Gastrocnemius medialis (tissue), 4 donors: ENCODE results near the gene HECTD4. TPM values are rescaled to one million over a fixed set of nuclear protein-coding genes. Genes with fewer than 3 reads are reported as not detected.

Experiments
- ATAC-seq, 2 donors: fragments of 150-250 bp; one replicate each; pipeline ENCODE4 v1.9.1; 2016
- DNase-seq, 2 donors: peaks; one replicate each; pipeline ENCODE4 v3.0.0-alpha.2; 2019
- H3K27ac ChIP-seq, 4 donors: fragments of 200-600 bp; sonication (generic); 1 replicate in 1 of 4; 2 replicates in 3 of 4; pipeline ENCODE4 v1.5.1; 2016 to 2018; ENCODE audit warnings: mild to moderate bottlenecking in 2 of 4, moderate library complexity in 1 of 4
- H3K27me3 ChIP-seq, 3 donors: fragments of 200-600 bp; sonication (generic) in 2 of 3; 1 replicate in 1 of 3; 2 replicates in 2 of 3; pipeline versions ENCODE4 v1.5.1 to v1.6.0; 2016 to 2019; ENCODE audit warnings: mild to moderate bottlenecking in 1 of 3, moderate library complexity in 1 of 3
- H3K36me3 ChIP-seq, 2 donors: fragments of 200-600 bp; sonication (generic) in 1 of 2; one replicate each; pipeline ENCODE4 v1.5.1; 2017 to 2018
- H3K4me1 ChIP-seq, 2 donors: fragments of 200-600 bp; sonication (generic) in 1 of 2; one replicate each; pipeline ENCODE4 v1.5.1; 2016 to 2017; ENCODE audit warnings: mild to moderate bottlenecking in 2 of 2
- H3K4me3 ChIP-seq, 4 donors: fragments of 200-600 bp; sonication (generic) in 3 of 4; 1 replicate in 1 of 4; 2 replicates in 3 of 4; pipeline ENCODE4 v1.5.1; 2016 to 2019; ENCODE audit warnings: mild to moderate bottlenecking in 2 of 4
- H3K9me3 ChIP-seq, 3 donors: fragments of 200-600 bp; sonication (generic) in 2 of 3; 1 replicate in 1 of 3; 2 replicates in 2 of 3; pipeline ENCODE4 v1.5.1; 2016 to 2019
- POLR2A ChIP-seq, 2 donors: fragments of 450-650 bp; IDR thresholded peaks; one replicate each; pipeline ENCODE4 v1.6.1; 2017; ENCODE audit warnings: antibody characterized with exemption in 2 of 2, mild to moderate bottlenecking in 2 of 2, moderate library complexity in 2 of 2
- in situ Hi-C, 4 donors: fragments of 200-750 bp; cut with MboI; loops; one replicate each; pipeline versions ENCODE4 v1.15.0 to v1.8.0; 2017; ENCODE audit warnings: low sequenced_read_pairs in 4 of 4
- intact Hi-C: fragments of 100-400 bp; cut with DNase I; formaldehyde crosslinking; loops from one replicate; pipeline ENCODE4 v1.15.1; 2023; ENCODE audit warnings: low total_unique reads
- total RNA-seq, 4 donors: library from RNA; depleted of rRNA; stranded (reverse); fragments of >200 nt; gene quantifications; one replicate each; pipeline versions ENCODE4 v1.1.0 to v1.2.3, GENCODE V29; 2016
- TF ChIP-seq, protein P1 (sequence below), 5 experiments: fragments of 450-650 bp in 3 of 5; fragments of 200-600 bp in 2 of 5; sonication (generic) in 2 of 5; IDR thresholded peaks in 4 of 5; conservative IDR thresholded peaks in 1 of 5; 1 replicate in 4 of 5; 2 replicates in 1 of 5; pipeline ENCODE4 v1.5.1; 2016 to 2019; ENCODE audit warnings: antibody characterized with exemption in 5 of 5, mild to moderate bottlenecking in 3 of 5, moderate library complexity in 3 of 5

The HECTD4 gene
- total RNA-seq, 4 donors from 2014 or later, result 12.9 to 23.3 (median 16.8) TPM

DNA sequence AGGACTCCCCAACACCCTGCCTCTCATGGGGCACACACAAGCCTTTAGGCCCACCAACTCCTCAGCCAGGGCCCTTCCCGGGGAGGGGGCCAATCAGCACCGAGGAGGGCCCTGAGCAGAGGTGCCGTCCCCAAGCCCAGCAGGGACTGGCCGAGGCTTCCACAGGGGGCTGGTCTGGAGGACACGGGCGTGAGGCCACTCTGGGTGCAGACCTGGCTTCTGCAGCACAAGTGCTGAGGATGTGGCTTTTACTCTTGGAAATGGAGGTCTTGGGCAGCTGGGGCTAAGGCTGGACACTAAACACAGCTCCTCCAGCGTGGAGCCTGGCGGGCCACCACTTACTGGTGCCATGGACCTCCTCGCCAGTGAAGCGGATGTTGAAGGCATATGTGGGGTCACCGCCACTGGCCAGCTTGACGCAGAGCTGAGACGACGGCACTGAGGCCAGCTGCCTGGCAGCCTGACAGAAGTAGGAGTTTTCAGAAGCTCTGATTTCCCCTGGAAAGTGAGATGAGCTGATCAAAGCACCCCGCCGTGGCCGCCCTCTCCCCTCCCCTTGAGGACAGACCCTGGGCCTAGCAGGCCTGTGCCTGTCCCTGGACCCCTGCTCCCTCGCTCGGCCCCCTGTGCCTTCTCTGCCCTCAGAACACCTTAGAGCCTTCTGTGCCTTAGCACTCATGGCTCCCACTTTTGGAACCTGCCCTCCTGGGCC, 212.9 kb downstream of the HECTD4 start:
- no peaks in the 10 kb centered on the region for H3K27me3 ChIP-seq
- ATAC-seq, result no peak
- peaks cover 0 to 57% of the 10 kb centered on the region in 2 donors for H3K36me3 ChIP-seq
- H3K4me3 ChIP-seq, result no peak overlapping the region
- no peaks in the 10 kb centered on the region for H3K9me3 ChIP-seq
- TF ChIP-seq POLR2A (IDR thresholded peaks at IDR 0.05), result no peak
- TF ChIP-seq, protein P1, sequence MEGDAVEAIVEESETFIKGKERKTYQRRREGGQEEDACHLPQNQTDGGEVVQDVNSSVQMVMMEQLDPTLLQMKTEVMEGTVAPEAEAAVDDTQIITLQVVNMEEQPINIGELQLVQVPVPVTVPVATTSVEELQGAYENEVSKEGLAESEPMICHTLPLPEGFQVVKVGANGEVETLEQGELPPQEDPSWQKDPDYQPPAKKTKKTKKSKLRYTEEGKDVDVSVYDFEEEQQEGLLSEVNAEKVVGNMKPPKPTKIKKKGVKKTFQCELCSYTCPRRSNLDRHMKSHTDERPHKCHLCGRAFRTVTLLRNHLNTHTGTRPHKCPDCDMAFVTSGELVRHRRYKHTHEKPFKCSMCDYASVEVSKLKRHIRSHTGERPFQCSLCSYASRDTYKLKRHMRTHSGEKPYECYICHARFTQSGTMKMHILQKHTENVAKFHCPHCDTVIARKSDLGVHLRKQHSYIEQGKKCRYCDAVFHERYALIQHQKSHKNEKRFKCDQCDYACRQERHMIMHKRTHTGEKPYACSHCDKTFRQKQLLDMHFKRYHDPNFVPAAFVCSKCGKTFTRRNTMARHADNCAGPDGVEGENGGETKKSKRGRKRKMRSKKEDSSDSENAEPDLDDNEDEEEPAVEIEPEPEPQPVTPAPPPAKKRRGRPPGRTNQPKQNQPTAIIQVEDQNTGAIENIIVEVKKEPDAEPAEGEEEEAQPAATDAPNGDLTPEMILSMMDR (IDR thresholded peaks at IDR 0.05 in 4 of 5, conservative IDR thresholded peaks at IDR 0.05 in 1 of 5), result no peak
- in situ Hi-C loops, result no loop called here
- no peaks in the 10 kb centered on the region for H3K4me1 ChIP-seq
- no peak overlapping the region for H3K27ac ChIP-seq
- intact Hi-C loops, result no loop called here
- DNase-seq, result no peak

GRCh38 chr12:112168561-112168971, 213.7 kb downstream of the HECTD4 start:
- intact Hi-C loops, result no loop called here
- no peak for ATAC-seq
- H3K36me3 ChIP-seq, result peaks cover 0 to 58% of the 10 kb centered on the region in 2 donors
- no peaks in the 10 kb centered on the region for H3K4me1 ChIP-seq
- in situ Hi-C loops, result no loop called here
- no peak overlapping the region for H3K27ac ChIP-seq
- no peak overlapping the region for H3K4me3 ChIP-seq
- no peaks in the 10 kb centered on the region for H3K9me3 ChIP-seq
- TF ChIP-seq, protein P1 (IDR thresholded peaks at IDR 0.05 in 4 of 5, conservative IDR thresholded peaks at IDR 0.05 in 1 of 5), result no peak
- no peak for TF ChIP-seq POLR2A (IDR thresholded peaks at IDR 0.05)
- DNase-seq, result no peak
- H3K27me3 ChIP-seq, result no peaks in the 10 kb centered on the region

DNA sequence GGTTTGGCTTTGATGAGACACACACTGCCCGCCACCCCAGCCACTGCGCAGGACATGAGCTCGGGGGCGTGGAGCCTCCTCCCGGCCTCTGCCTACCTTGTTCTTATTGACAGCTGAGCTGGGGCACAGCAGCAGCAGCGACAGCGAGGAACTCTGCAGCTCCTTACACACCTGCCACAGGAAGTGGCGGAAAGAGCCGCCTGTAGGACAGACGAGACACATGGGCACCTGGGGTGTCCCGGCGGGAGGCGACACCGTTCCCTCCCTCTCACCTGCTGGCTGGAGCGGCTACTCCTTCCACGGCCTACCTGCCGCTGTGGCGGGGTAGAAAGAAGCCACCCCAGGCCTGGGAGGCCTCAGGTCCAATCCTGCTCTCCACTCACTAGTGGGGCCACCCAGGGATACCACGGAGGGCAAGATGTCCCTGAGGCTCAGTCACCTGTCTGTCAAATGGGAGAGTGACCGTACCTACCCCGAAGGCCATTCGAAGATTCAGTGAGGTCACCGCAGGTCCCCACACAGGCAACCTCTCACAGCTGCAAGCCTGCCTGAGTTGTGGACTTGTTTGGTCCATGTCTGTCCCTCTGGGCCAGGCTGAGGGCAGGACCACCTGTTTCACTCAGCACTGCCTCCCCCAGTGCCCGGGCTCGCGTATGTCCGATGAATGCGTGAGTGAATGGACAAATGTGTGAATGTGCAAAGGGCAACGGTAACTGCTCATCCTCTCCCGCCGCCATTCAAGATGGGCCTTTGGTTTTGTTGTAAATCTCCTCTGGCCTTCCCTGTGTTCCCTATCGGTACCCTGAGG, 214.3 kb downstream of the HECTD4 start:
- H3K4me3 ChIP-seq, result no peak overlapping the region
- no peaks in the 10 kb centered on the region for H3K4me1 ChIP-seq
- DNase-seq (no peak), ATAC-seq (no peak)
- no peaks in the 10 kb centered on the region for H3K27me3 ChIP-seq
- H3K27ac ChIP-seq, result no peak overlapping the region
- intact Hi-C loops (no loop called here), in situ Hi-C loops (no loop called here)
- peaks cover 0 to 58% of the 10 kb centered on the region in 2 donors for H3K36me3 ChIP-seq
- no peaks in the 10 kb centered on the region for H3K9me3 ChIP-seq
- no peak for TF ChIP-seq POLR2A (IDR thresholded peaks at IDR 0.05)
- TF ChIP-seq, protein P1 (IDR thresholded peaks at IDR 0.05 in 4 of 5, conservative IDR thresholded peaks at IDR 0.05 in 1 of 5), result no peak

- in situ Hi-C loops, result no loop called here
- TF ChIP-seq POLR2A (IDR thresholded peaks at IDR 0.05), result no peak
- TF ChIP-seq, protein P1 (IDR thresholded peaks at IDR 0.05 in 4 of 5, conservative IDR thresholded peaks at IDR 0.05 in 1 of 5), result no peak
- H3K27ac ChIP-seq, result no peak overlapping the region
- H3K36me3 ChIP-seq, result peaks cover 0 to 58% of the 10 kb centered on the region in 2 donors
- no peak for ATAC-seq
- DNase-seq, result no peak
- H3K4me3 ChIP-seq, result no peak overlapping the region
- H3K9me3 ChIP-seq, result no peaks in the 10 kb centered on the region
- H3K27me3 ChIP-seq, result no peaks in the 10 kb centered on the region
- no peaks in the 10 kb centered on the region for H3K4me1 ChIP-seq
- intact Hi-C loops, result no loop called here
Observed at GRCh38 chr12:112167031-112167461, 215.2 kb downstream of the HECTD4 start.
